ENCODE data around the gene RNF215. TPM values are rescaled to one million over a fixed set of nuclear protein-coding genes. Genes with fewer than 3 reads are reported as not detected.

RNF215 gene
- total RNA-seq, 1 experiment from 2014 or later: 12.8 TPM

DNA sequence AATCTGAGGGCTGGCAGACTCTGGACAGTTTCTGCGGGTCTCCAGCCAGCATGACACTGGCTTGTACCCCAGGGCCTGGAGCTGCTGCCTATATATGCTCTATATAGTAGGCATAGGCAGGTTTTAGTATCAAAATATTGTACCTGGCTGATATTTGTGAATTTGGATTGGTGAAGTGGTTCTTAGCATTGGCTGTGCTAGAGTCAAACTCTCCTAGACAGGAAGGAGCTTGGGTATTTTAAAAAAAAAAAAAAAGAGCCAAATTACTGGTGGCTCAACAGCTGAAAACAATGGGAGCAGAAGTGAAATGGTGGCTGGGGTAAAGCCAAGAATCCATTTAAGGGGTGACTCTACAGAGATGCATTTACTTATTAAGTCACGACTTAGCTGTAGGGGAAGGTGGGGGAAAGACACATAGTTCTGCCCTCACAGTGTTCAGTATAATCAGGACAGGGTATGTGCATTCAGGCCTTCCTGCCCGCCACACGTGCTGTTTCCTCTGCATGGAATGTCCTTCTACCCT lies 27.4 kb upstream of the RNF215 start:
- H3K4me3 ChIP-seq (ENCODE audit: low read depth, low read length): no peak overlapping the region
- intact Hi-C loops (cut with micrococcal nuclease; ENCODE audit: unreplicated experiment): no loop called here
- no peaks in the 10 kb centered on the region for H3K9me3 ChIP-seq
- no peak overlapping the region for H3K4me3 Mint-ChIP-seq (ENCODE audit: unreplicated experiment)
- DNase-seq: no peak
- ChIA-PET POLR2A (interaction anchor here (1.8 kb wide), 1 partner anchor 9 kb away, joined by 8 read pairs; no protein-coding TSS in a partner anchor), CTCF (no interaction called here)
- TF ChIP-seq, protein P1, sequence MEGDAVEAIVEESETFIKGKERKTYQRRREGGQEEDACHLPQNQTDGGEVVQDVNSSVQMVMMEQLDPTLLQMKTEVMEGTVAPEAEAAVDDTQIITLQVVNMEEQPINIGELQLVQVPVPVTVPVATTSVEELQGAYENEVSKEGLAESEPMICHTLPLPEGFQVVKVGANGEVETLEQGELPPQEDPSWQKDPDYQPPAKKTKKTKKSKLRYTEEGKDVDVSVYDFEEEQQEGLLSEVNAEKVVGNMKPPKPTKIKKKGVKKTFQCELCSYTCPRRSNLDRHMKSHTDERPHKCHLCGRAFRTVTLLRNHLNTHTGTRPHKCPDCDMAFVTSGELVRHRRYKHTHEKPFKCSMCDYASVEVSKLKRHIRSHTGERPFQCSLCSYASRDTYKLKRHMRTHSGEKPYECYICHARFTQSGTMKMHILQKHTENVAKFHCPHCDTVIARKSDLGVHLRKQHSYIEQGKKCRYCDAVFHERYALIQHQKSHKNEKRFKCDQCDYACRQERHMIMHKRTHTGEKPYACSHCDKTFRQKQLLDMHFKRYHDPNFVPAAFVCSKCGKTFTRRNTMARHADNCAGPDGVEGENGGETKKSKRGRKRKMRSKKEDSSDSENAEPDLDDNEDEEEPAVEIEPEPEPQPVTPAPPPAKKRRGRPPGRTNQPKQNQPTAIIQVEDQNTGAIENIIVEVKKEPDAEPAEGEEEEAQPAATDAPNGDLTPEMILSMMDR (IDR thresholded peaks at IDR 0.05; ENCODE audit: insufficient read depth in 1 of 2, low read depth in 1 of 2, low read length in 1 of 2, severe bottlenecking in 1 of 2, unreplicated experiment in 1 of 2): no peak
- H3K4me1 ChIP-seq: peaks cover 37% of the 10 kb centered on the region
- no peaks in the 10 kb centered on the region for H3K27me3 ChIP-seq (replicated peaks; ENCODE audit: control insufficient read depth, insufficient read depth, low read length)
- H3K27me3 Mint-ChIP-seq (ENCODE audit: insufficient read depth, unreplicated experiment): no peaks in the 10 kb centered on the region
- no TSS peak for BruUV-seq (replicated peaks)
- H3K27ac Mint-ChIP-seq (ENCODE audit: unreplicated experiment): no peak overlapping the region
- H3K36me3 ChIP-seq (ENCODE audit: control insufficient read depth, insufficient read depth, low read length): no peaks in the 10 kb centered on the region
- no peaks in the 10 kb centered on the region for H3K9me3 Mint-ChIP-seq (ENCODE audit: unreplicated experiment)
- H3K36me3 Mint-ChIP-seq (ENCODE audit: insufficient read depth, unreplicated experiment): peaks cover 13% of the 10 kb centered on the region
- H3K4me1 Mint-ChIP-seq (ENCODE audit: low read depth, unreplicated experiment): peaks cover 6% of the 10 kb centered on the region

DNA sequence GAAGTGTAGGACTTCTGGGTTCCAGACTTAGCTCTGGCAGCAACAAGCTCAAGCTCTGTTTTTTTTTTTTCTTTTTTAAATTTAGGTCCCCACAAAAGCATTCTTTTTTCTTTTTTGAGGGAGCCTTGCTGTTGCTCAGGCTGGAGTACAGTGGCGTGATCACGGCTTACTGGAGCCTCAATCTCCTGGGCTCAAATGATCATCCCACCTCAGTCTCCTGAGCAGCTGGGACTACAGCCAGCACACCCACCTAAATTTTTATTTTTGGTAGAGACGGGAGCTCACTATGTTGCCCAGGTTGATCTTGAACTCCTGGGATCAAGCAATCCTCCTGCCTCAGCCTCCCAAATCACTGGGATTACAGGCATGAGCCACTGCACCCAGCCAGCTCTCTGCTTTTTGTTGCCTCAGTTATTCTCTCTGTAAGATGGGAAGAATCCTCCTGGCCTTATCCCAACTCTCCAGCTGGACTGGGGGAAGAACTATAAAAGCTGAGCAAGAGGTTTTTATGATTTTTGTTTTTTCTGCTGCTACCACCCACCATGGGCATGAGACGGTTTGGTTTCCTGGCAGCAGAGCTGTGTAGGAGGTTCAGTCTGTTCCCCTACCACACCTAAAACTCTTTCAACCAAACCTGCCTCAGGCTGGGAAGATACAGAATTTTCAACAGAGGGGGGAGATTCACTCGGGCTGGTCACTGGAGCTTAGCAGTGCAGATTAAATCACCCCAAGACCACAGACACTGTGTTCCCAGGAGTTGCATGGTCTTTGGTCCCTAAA lies 26.7 kb upstream of the RNF215 start:
- Mint-ChIP-seq H3K27me3 (ENCODE audit: insufficient read depth, unreplicated experiment) (no peaks in the 10 kb centered on the region), H3K4me3 (ENCODE audit: unreplicated experiment) (no peak overlapping the region), H3K27ac (ENCODE audit: unreplicated experiment) (no peak overlapping the region), H3K36me3 (ENCODE audit: insufficient read depth, unreplicated experiment) (peaks cover 13% of the 10 kb centered on the region), H3K4me1 (ENCODE audit: low read depth, unreplicated experiment) (peaks cover 6% of the 10 kb centered on the region), H3K9me3 (ENCODE audit: unreplicated experiment) (no peaks in the 10 kb centered on the region)
- Histone ChIP-seq H3K4me3 (ENCODE audit: low read depth, low read length) (no peak overlapping the region), H3K4me1 (peaks cover 30% of the 10 kb centered on the region), H3K36me3 (ENCODE audit: control insufficient read depth, insufficient read depth, low read length) (no peaks in the 10 kb centered on the region), H3K27me3 (replicated peaks; ENCODE audit: control insufficient read depth, insufficient read depth, low read length) (no peaks in the 10 kb centered on the region), H3K9me3 (no peaks in the 10 kb centered on the region)
- ChIA-PET POLR2A (interaction anchor here (1.8 kb wide), 1 partner anchor 9 kb away, joined by 8 read pairs; no protein-coding TSS in a partner anchor), CTCF (no interaction called here)
- TF ChIP-seq, protein P1 (IDR thresholded peaks at IDR 0.05; ENCODE audit: insufficient read depth in 1 of 2, low read depth in 1 of 2, low read length in 1 of 2, severe bottlenecking in 1 of 2, unreplicated experiment in 1 of 2): no peak
- BruUV-seq (replicated peaks): no TSS peak
- intact Hi-C loops (cut with micrococcal nuclease; ENCODE audit: unreplicated experiment): no loop called here
- DNase-seq: no peak

DNA sequence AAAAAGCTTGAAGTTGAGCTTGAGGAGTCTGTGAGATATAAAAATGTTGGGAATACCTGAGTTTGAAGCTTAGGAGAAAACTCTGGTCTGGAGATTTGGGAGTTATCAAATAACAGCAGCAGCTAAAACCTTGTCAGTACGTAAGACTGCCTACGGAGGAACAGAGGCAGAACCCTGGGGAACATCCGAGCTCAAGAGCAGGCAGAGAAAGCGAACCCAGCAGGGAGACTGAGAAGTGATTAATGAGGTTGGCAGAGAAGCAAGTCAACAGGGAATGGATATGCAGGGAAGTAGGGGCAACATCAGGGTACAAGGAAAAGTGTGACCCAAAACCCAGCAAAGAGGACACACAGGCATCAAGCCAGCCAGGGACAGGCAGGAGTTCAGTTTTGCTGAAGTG lies 25.8 kb upstream of the RNF215 start:
- no peak overlapping the region for H3K4me3 ChIP-seq (ENCODE audit: low read depth, low read length)
- no peaks in the 10 kb centered on the region for H3K27me3 ChIP-seq (replicated peaks; ENCODE audit: control insufficient read depth, insufficient read depth, low read length)
- Mint-ChIP-seq H3K4me3 (ENCODE audit: unreplicated experiment) (no peak overlapping the region), H3K9me3 (ENCODE audit: unreplicated experiment) (no peaks in the 10 kb centered on the region), H3K27me3 (ENCODE audit: insufficient read depth, unreplicated experiment) (no peaks in the 10 kb centered on the region), H3K4me1 (ENCODE audit: low read depth, unreplicated experiment) (peaks cover 6% of the 10 kb centered on the region), H3K27ac (ENCODE audit: unreplicated experiment) (no peak overlapping the region), H3K36me3 (ENCODE audit: insufficient read depth, unreplicated experiment) (peaks cover 13% of the 10 kb centered on the region)
- peaks cover 21% of the 10 kb centered on the region for H3K4me1 ChIP-seq
- ChIA-PET POLR2A (interaction anchor here (0.7 kb wide), 1 partner anchor 16 kb away, joined by 4 read pairs; the partner anchor contains the start of gene SEC14L2), CTCF (interaction anchor here (0.5 to 0.6 kb wide), 3 partner anchors 39 to 529 kb away, joined by 3 to 5 read pairs (median 3); no protein-coding TSS in a partner anchor)
- intact Hi-C loops (cut with micrococcal nuclease; ENCODE audit: unreplicated experiment): no loop called here
- no TSS peak for BruUV-seq (replicated peaks)
- DNase-seq: no peak
- H3K36me3 ChIP-seq (ENCODE audit: control insufficient read depth, insufficient read depth, low read length): no peaks in the 10 kb centered on the region; the same call in 1 of the 2 replicates
- TF ChIP-seq, protein P1 (IDR thresholded peaks at IDR 0.05; ENCODE audit: insufficient read depth in 1 of 2, low read depth in 1 of 2, low read length in 1 of 2, severe bottlenecking in 1 of 2, unreplicated experiment in 1 of 2): no peak
- H3K9me3 ChIP-seq: no peaks in the 10 kb centered on the region

All from Caco-2 (cell line).